B cell (primary cell): ENCODE measurements around the gene ZNF524. TPM values are rescaled to one million over a fixed set of nuclear protein-coding genes. Genes with fewer than 3 reads are reported as not detected.
A peak's percentile ranks its signal among the peaks of the same experiment; 100 is the strongest.

ENCODE experiments used
- ATAC-seq: fragments of 200-7000 bp; cut with Tn5 transposase; one replicate; pipeline ENCODE4 v1.10.0; 2021; ENCODE audit warnings: low read depth, mild to moderate bottlenecking, moderate number of reproducible peaks, moderate library complexity
- CTCF ChIA-PET: fragments of 350-600 bp; sonication (Branson Sonifier 250); formaldehyde crosslinking; loops from one replicate; lab custom pipeline; 2021; ENCODE audit warnings: antibody characterized with exemption, inconsistent platforms; lab: Charles Lee
- POLR2A ChIA-PET: fragments of 350-600 bp; sonication (Branson Sonifier 250); formaldehyde crosslinking; loops from one replicate; lab custom pipeline; 2021; ENCODE audit warnings: antibody characterized with exemption; lab: Charles Lee
- DNase-seq: peaks from one replicate; pipeline ENCODE4 v3.0.0; 2013
- H2AFZ ChIP-seq: 2 replicates; pipeline ENCODE4 v1.6.1; 2012; ENCODE audit warnings: mild to moderate bottlenecking, low read depth, low read length; ENCODE audit not compliant: insufficient read depth, poor library complexity, severe bottlenecking
- H3K27ac ChIP-seq, 2 donors: 1 replicate in 1 of 2; 2 replicates in 1 of 2; pipeline ENCODE4 v1.5.1; 2012 to 2013; ENCODE audit warnings: low read length in 2 of 2, mild to moderate bottlenecking in 2 of 2, moderate library complexity in 1 of 2
- H3K27me3 ChIP-seq, 4 experiments: fragments of 200-600 bp in 1 of 4; sonication (generic) in 1 of 4; replicated peaks in 1 of 4; 1 replicate in 2 of 4; 2 replicates in 2 of 4; pipeline versions ENCODE4 v1.6.1 to v1.7.0; 2013 to 2016; ENCODE audit warnings: low read length in 3 of 4, mild to moderate bottlenecking in 2 of 4, mixed read lengths in 1 of 4, moderate library complexity in 1 of 4; ENCODE audit not compliant: insufficient read depth in 4 of 4, control insufficient read depth in 3 of 4; ENCODE audit errors: control extremely low read depth in 1 of 4
- H3K36me3 ChIP-seq, 2 experiments: replicated peaks in 1 of 2; 1 replicate in 1 of 2; 2 replicates in 1 of 2; pipeline versions ENCODE4 v1.6.1 to v1.7.1; 2013; ENCODE audit warnings: low read length in 1 of 2; ENCODE audit not compliant: insufficient read depth in 2 of 2, control insufficient read depth in 1 of 2; ENCODE audit errors: control extremely low read depth in 1 of 2, extremely low read depth in 1 of 2
- H3K4me1 ChIP-seq, 2 donors: fragments of 200-600 bp in 1 of 2; sonication (generic) in 1 of 2; 1 replicate in 1 of 2; 2 replicates in 1 of 2; pipeline versions ENCODE4 v1.5.1 to v1.6.1; 2013 to 2017; ENCODE audit warnings: low read length in 2 of 2; ENCODE audit not compliant: control insufficient read depth in 2 of 2, insufficient read depth in 2 of 2
- H3K4me2 ChIP-seq: replicated peaks from 2 replicates; pipeline ENCODE3; 2012; ENCODE audit warnings: mild to moderate bottlenecking, low read depth, low read length; ENCODE audit not compliant: poor library complexity, severe bottlenecking
- H3K4me3 ChIP-seq, 5 experiments: fragments of 200-600 bp in 1 of 5; sonication (generic) in 1 of 5; 1 replicate in 3 of 5; 2 replicates in 2 of 5; pipeline versions ENCODE4 v1.5.1 to v1.7.0; 2011 to 2016; ENCODE audit warnings: low read length in 4 of 5, mild to moderate bottlenecking in 4 of 5, low read depth in 2 of 5, control low read depth in 1 of 5, moderate library complexity in 1 of 5; ENCODE audit not compliant: insufficient read depth in 1 of 5; ENCODE audit errors: control extremely low read depth in 1 of 5, extremely low read depth in 1 of 5
- H3K79me2 ChIP-seq: fragments of 200-600 bp; sonication (generic); one replicate; pipeline ENCODE4 v1.6.0; 2016; ENCODE audit warnings: low read length; ENCODE audit not compliant: control insufficient read depth, insufficient read depth
- H3K9ac ChIP-seq: fragments of 200-600 bp; sonication (generic); 2 replicates; pipeline ENCODE4 v1.6.1; 2017; ENCODE audit warnings: mild to moderate bottlenecking, low read length, moderate library complexity
- H3K9me3 ChIP-seq, 3 donors: one replicate each; pipeline versions ENCODE4 v1.6.1 to v1.7.1; 2013; ENCODE audit warnings: low read length in 2 of 3; ENCODE audit not compliant: control insufficient read depth in 2 of 3, insufficient read depth in 1 of 3; ENCODE audit errors: control extremely low read depth in 1 of 3
- H4K20me1 ChIP-seq: 2 replicates; pipeline ENCODE4 v1.6.0; 2012; ENCODE audit warnings: mild to moderate bottlenecking, low read length; ENCODE audit not compliant: insufficient read depth, control insufficient read depth, poor library complexity, severe bottlenecking
- H3K27ac Mint-ChIP-seq: one replicate; pipeline ENCODE4 v1.8.0; 2021; ENCODE audit warnings: mixed read lengths
- H3K27me3 Mint-ChIP-seq: one replicate; pipeline ENCODE4 v1.8.0; 2021; ENCODE audit warnings: mixed read lengths
- H3K4me1 Mint-ChIP-seq: one replicate; pipeline ENCODE4 v1.8.0; 2021; ENCODE audit warnings: mixed read lengths
- H3K4me3 Mint-ChIP-seq: one replicate; pipeline ENCODE4 v1.8.0; 2021; ENCODE audit warnings: mixed read lengths
- H3K9me3 Mint-ChIP-seq: one replicate; pipeline ENCODE4 v1.8.0; 2022; ENCODE audit warnings: mixed read lengths; ENCODE audit not compliant: insufficient read depth
- EZH2 ChIP-seq: IDR thresholded peaks from 2 replicates; pipeline ENCODE4 v1.6.1; 2012; ENCODE audit warnings: borderline replicate concordance, low read depth, mild to moderate bottlenecking, moderate library complexity, low read length; ENCODE audit not compliant: insufficient read depth, poor library complexity, severe bottlenecking
- WGBS: methylation state at CpG from one replicate; pipeline ENCODE4 v1.1.5; 2013; ENCODE audit warnings: missing lambda C conversion rate; ENCODE audit not compliant: insufficient coverage; 5-methylcytosine and 5-hydroxymethylcytosine counted together
- intact Hi-C: fragments of 100-400 bp; cut with micrococcal nuclease; formaldehyde crosslinking; loops from one replicate; pipeline ENCODE4 v1.10.0; 2022
- polyA plus RNA-seq: library from polyadenylated mRNA; depleted of rRNA; stranded (reverse); fragments of >200 nt; gene quantifications from 2 replicates; pipeline ENCODE4 v1.2.3, GENCODE V29; 2012
- total RNA-seq, 2 donors: library from RNA; stranded (reverse); fragments of 120-200 nt in 1 of 2; gene quantifications; 1 replicate in 1 of 2; 2 replicates in 1 of 2; pipeline versions ENCODE4 v1.2.3 to v1.2.4, GENCODE V29; 2013 to 2022
- TF ChIP-seq, protein P1 (sequence below): fragments of 200-600 bp; IDR thresholded peaks from one replicate; pipeline ENCODE4 v1.8.0; 2022; ENCODE audit warnings: antibody characterized with exemption, mild to moderate bottlenecking

The ZNF524 gene
- total and polyA plus RNA-seq, 2 donors (not counting 1 experiment from before 2014, with no cell fraction given) = 23.8 to 27.4 TPM

DNA sequence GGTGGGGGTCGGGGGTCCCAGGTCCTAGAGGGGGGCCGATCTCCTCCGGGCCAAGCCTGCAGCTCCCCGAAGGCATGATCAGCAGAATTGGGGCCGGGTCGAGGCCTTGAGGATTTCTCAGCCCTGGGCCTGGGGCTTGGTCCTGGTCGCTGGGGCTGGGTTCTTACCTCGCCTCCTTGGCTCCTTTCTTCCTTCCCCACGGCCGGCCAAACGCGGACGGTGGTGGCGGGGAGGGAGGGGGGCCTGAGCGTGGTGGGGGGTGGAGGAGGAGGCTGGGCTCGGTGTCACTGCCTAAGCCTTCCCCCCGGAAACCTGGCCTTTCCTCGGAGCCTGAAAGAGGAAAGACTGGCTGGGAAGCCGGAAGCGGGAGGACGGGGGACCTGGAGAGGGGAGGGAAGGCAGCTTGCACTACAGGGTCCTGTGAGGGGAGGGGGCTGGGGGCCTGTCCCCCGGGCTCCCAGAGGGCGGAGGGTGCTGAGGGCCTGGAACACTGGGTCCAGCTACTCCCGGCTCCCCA lies 19.4 kb upstream of the ZNF524 start, which contains the start of gene ZNF579:
Gene ZNF579, minus strand, starts transcription at position 221 of the 517 bp plus-strand sequence. CDS start 1,209 bp downstream, outside the sequence.
- H3K4me1 Mint-ChIP-seq = peaks cover 33% of the 10 kb centered on the region

More for the DNA sequence above, 19.4 kb upstream of the ZNF524 start, which contains the start of gene ZNF579:
- peaks cover 22 to 25% of the 10 kb centered on the region in 2 donors for H3K4me1 ChIP-seq
- Mint-ChIP-seq H3K27ac (peak within 1 kb of the TSS; percentile 68), H3K9me3 (no peaks in the 10 kb centered on the region), H3K4me3 (peak within 1 kb of the TSS; percentile 83), H3K27me3 (no peaks in the 10 kb centered on the region)
- ChIA-PET POLR2A (interaction anchor here (0.6 to 1.9 kb wide), 4 partner anchors 14 to 26 kb away, joined by 3 to 8 read pairs (median 5); partner anchors contain the start of genes FIZ1 and ZNF865), CTCF (interaction anchor here (1.2 to 1.4 kb wide), 2 partner anchors 50 to 52 kb away, joined by 4 to 7 read pairs; no protein-coding TSS in a partner anchor)
- no peaks in the 10 kb centered on the region for H3K36me3 ChIP-seq
- no peaks in the 10 kb centered on the region for H4K20me1 ChIP-seq
- peak within 1 kb of the TSS; percentile 19 to 78 (median 69) for H3K4me3 ChIP-seq
- peak within 1 kb of the TSS; percentile 66 to 80 for H3K27ac ChIP-seq
- peaks cover 0 to 9% (median 0%) of the 10 kb centered on the region in 3 donors for H3K9me3 ChIP-seq
- intact Hi-C loops = loop anchor here (2.0 kb wide), 1 partner anchor 18 kb away; the partner anchor contains the start of gene FIZ1
- H3K4me2 ChIP-seq = peak within 1 kb of the TSS; percentile 93
- TF ChIP-seq EZH2 = no peak
- TF ChIP-seq, protein P1, sequence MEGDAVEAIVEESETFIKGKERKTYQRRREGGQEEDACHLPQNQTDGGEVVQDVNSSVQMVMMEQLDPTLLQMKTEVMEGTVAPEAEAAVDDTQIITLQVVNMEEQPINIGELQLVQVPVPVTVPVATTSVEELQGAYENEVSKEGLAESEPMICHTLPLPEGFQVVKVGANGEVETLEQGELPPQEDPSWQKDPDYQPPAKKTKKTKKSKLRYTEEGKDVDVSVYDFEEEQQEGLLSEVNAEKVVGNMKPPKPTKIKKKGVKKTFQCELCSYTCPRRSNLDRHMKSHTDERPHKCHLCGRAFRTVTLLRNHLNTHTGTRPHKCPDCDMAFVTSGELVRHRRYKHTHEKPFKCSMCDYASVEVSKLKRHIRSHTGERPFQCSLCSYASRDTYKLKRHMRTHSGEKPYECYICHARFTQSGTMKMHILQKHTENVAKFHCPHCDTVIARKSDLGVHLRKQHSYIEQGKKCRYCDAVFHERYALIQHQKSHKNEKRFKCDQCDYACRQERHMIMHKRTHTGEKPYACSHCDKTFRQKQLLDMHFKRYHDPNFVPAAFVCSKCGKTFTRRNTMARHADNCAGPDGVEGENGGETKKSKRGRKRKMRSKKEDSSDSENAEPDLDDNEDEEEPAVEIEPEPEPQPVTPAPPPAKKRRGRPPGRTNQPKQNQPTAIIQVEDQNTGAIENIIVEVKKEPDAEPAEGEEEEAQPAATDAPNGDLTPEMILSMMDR = no peak
- H2AFZ ChIP-seq = peak within 1 kb of the TSS; percentile 96
- H3K27me3 ChIP-seq = no peaks in the 10 kb centered on the region
- ATAC-seq (peak; percentile 71), DNase-seq (peak; percentile 83)
- 1% methylated on average over 8 of the region's 24 CpGs for WGBS
- H3K79me2 ChIP-seq = no peaks in the 10 kb centered on the region
- peak within 1 kb of the TSS; percentile 80 for H3K9ac ChIP-seq
